GM18520 (cell line): Measurements from ENCODE around the gene UVSSA.
A peak's percentile ranks its signal among the peaks of the same experiment; 100 is the strongest.

Experiments used
- ATAC-seq: cut with Tn5 transposase; IDR thresholded peaks from one replicate; pipeline ENCODE4 v1.9.1; 2021; ENCODE audit not compliant: unreplicated experiment

Gene UVSSA, protein sequence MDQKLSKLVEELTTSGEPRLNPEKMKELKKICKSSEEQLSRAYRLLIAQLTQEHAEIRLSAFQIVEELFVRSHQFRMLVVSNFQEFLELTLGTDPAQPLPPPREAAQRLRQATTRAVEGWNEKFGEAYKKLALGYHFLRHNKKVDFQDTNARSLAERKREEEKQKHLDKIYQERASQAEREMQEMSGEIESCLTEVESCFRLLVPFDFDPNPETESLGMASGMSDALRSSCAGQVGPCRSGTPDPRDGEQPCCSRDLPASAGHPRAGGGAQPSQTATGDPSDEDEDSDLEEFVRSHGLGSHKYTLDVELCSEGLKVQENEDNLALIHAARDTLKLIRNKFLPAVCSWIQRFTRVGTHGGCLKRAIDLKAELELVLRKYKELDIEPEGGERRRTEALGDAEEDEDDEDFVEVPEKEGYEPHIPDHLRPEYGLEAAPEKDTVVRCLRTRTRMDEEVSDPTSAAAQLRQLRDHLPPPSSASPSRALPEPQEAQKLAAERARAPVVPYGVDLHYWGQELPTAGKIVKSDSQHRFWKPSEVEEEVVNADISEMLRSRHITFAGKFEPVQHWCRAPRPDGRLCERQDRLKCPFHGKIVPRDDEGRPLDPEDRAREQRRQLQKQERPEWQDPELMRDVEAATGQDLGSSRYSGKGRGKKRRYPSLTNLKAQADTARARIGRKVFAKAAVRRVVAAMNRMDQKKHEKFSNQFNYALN

DNA sequence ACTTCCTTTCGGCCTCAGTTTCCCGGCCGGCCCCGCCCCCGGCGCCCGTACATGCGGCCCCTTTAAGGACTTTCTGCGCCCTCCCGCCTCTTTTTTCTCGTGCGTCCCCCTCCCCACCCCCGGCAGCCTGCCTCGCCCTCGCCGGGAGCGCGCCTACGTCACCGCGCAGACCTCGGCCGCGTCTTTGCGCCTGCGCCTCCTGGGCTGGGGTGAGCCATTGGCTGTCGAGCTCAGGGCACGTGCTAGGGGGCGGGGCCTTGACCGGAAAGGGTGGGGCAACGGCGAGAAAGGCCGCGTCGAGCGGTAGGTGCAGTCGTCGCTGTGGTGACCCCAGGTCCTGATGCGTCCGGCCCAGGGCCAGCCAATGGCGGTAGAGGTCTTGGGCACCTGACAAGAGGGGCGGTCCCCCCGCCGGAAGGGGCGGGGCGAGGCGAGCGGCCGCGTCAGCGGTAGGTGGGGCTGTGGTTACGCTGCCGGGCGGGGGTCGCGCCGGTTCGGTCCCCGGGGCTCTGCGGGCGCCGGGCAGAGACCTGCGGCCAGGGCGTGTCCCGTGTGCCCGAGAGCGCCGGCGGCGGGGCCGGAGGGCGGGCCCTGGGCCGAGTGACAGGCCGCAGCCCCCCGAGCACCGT, at the start of gene UVSSA:
Gene UVSSA, plus strand, starts transcription at position 428 of the 629 bp plus-strand sequence. CDS start 884 bp downstream, outside the sequence.
- ATAC-seq, result peak; percentile 92

DNA sequence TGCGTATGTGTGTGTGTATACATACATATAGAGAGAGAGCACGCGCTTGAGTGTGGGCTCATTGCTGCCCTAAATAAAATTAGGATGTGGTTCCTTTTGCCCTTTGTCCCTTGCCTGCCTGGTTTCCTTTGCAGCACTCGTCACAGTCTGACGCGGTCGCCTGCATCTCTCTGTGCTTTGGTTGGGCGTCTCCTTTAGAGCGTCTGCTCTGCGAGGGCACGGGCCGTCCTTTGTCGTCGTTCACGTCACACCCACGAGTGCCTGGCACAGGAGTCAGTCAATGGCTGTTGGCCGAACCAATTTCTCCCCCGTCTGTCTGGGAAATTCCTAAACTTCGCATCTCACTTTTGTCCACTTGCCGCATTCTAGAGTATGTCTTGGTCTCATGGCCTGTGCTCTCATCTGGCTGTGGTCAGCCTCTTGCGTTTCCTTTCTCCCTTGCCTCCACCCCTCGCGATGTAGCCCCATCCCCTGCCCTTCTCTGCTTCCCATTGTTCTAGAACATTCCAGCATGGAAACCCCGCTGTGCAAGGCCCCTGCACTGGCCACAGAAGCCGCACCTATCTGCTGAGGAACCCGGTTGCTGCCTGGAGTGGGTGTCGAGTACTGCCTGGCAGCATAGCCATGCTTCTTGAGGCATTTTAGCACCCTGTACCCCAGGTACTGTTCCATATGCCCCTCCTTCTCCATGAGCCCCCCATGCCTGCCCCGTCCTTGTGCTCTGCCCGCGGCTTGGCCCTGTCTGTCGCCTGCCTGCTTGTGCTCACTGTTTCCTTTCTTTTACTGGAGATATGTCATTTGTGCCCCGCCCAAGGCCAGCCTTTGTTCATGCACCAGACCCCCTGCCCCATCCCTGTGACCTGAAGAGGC, 49.3 kb upstream of the UVSSA start:
- ATAC-seq, result no peak

DNA sequence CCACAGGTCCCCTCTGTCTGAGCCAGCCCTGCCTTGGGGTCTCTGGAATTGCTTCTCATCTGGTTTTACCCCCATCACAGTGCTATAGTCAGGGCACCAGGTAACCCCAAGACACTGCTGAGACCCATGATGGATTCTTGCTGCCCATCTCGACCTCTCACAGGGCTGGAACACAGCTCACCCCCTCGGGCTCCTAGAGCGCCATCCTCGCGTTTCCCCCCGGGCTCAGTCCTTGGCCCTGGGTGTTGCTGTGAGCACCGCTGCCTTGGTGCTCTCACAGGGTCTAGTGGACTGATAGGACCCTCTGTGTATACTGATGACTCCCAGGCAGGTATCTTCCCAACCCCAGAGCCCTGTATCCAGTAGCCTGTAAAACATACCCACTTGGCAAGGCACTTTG, 48.5 kb upstream of the UVSSA start:
- ATAC-seq, result no peak

DNA sequence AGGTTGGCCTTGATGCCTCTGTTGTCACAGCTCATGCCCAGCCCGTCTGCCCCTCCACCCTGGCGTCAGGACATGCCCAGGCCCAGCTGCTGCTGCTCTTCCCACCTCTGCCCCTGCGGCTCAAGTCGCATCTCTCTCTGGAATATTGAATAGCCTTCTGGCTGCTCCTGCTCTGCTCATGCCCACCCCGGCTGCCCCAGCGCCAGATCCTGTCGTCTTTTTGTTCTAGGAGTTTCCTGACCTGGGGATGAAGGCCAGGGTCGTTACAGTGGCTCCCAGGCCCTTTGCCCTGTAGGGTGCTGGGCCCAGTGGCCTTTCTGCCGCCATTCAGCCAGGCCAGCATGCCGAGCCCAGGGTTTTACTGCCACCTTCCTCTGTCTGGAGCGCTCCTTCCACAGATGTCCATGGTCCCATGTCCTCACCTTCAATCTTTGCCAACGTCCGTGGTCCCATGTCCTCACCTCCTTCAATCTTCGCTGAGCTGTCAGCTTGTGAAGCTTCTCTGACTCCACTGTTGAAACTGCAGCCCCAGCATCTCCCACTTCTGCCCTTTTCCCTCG, 47.6 kb upstream of the UVSSA start:
- ATAC-seq, result no peak

DNA sequence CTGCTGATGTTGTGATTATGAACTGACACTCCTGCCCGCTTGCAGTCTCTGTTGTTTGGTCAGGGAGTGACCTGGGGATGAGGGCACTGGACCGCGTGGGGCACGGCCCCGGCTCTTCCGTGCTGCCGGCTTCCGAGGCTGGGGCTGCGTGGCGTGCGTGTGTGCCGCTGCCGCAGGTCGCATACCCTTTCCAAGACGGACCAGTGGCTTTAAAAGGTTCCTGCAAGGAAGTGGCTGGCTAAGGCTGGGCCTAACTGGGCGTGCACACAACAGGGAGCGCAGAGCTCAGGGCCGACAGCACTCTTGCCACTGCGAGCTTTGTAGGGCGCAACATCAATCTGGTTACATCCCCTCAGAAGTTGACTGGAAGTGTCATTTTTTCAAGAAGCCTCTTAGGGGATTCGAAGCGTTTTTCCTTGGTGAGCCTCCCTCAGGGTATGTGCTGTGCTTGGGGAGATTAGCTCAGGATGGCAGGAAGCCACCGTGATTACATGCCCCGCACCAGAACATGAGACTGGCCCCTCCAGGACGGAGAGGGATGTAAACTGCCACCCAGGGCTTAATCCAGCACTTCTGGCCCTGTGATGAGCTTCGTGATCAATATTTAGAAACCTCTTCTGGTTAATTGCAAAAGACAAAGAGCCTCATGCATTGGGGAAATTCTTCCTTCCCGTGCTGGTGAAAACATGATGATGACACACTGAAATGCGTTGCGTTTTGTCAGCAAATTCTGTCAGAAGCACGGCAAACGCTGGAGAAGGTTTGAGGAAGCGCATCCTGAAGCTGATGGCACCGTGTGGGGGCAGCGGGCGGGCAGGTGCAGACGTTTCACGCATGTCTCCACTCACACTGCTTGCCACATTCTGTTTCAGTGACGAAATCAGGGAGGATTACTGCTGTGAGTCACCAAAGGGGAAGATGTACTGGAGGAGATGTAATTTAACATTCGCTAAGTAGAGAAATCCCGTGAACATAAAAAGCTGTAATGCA, 46.2 kb upstream of the UVSSA start:
- no peak for ATAC-seq

DNA sequence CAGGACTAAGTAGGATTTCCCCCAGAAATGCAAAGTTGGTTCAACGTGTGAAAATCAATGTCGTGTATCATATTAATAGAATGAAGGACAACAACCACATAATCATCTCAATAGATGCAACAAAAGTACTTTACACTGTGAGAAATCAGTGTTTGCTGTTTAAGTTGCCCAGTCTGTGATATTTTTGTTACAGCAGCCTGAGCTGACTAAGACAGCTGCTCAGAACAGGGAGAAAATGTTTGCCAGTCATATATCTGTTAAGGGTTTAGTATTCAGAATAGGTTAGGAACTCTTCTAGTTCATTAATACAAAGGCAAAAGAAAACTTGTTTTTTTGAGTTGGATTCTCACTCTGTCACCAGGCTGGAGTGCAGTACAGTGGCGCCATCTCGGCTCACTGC, 44.8 kb upstream of the UVSSA start:
- ATAC-seq, result no peak

DNA sequence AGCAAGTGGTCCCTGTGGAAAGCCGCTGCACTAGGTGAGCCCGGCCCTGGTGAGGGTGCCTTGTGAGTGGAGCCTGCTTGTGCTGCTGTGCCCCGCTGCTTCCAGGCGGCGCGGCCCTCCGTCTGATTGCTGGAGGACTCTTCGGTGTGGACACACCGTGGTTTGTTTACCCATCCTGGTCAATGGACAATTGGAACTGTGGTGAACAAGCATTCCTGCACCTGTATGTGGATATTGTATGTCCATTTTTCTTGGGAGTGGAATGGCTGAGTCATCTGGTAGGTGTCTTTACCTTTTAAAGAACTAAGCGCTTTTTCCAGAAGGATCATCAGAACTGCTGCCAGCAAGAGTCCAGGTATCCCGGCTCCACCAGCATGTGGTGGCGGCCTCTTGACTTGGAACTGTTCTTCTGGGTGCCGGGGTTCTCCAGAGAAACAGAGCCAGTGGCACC, 41.7 kb upstream of the UVSSA start:
- no peak for ATAC-seq

DNA sequence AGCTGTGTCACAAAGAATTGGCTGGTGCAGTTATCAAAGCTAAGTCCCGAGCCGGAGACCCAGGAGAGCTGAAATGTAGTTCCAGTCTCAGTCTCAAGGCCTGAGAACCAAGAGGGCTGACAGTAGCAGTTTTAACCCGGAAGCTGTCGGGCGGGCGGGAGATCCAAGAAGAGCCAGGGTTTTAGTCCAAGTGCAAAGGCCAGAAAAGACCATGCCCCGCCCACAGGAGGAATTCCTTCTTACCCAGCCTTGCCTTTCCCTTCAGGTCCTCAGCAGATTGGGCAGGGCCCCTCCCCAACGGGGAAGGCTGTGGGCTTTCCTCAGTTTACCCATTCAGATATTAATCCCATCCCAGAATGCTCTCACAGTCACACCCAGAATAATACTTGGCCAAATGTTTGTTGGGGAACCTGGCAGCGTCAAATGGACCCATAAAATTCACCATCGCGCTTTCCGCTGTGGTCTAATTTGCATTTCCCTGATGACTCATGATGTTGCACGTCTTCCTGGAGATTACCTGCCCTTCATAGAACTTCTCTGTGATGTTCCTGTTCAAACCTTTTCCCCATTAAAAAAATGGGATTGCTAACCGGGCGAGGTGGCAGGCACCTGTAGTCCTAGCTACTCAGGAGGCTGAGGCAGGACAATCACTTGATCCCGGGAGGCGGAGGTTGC, 41.1 kb upstream of the UVSSA start:
- no peak for ATAC-seq

DNA sequence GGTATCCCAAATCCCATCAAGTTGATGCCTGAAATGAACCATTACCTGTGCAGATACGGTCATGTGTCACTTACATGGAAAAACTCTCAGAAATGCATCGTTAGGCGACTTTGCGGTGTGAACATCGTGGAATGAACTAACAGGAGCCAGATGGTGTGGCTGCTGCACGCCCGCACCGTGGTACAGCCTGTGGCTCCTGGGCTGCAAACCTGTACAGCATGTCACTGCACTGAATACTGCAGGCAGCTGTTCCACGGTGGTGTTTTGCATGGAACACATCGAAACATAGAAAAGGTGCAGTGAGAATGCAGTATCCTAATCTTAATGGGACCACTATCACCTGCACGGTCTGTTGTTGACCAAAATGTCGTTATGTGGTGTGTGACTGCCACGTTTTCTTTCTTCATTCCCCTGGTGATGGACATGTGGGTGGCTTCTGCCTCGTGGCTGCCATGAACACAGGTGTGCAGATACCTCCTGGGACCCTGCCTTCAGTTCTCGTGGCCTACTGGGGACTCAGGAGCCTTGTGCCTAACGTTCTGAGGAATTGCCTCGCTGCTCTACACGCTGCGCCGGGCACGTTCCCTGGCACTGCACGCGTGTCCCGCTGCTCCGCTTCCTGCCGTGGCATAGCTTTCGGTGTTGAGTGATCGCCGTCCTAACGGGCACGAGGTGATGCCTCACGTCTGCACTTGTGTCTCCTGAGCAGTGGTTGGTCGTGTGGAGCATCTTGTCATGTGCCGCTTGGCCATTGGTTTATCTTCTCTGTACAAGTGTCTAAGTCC, 38.9 kb upstream of the UVSSA start:
- ATAC-seq, result no peak

DNA sequence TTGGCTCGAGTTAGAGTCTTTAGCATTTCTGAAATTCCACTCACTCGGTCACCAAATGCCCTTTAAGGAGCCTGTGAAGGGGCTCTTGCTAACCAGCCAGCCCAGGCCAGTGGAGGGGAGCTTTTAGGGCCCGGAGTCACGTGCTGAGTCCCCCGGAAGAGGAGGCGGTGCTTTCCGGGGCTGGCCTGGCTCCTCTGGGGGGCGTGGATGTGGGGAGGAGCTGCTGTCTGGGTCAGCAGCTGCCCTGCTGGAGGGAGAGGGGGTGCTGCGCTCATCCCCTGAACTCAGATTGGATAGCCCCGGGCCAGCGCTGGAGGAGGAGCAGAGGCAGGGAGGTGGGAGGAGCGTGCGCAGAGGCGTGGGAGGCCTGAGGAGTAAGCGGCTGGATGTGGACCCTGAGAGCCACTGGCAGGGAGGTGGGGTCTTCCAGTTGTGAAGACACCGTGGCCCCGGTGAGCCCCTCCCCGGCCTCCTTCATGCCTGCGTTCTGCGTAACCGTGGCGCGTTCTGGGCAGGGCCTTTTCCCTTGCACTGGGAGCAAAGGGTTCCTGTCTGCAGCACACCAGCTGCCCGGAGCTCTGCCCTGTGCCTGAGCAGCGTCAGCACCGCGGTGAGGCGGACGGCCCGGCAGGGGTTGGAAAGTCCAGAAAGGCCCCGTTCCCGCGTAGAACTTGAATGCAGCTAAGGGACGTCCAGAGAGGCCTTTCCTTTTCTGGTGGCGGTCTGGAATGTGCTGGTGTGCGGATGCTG, 37.6 kb upstream of the UVSSA start:
- ATAC-seq, result no peak

DNA sequence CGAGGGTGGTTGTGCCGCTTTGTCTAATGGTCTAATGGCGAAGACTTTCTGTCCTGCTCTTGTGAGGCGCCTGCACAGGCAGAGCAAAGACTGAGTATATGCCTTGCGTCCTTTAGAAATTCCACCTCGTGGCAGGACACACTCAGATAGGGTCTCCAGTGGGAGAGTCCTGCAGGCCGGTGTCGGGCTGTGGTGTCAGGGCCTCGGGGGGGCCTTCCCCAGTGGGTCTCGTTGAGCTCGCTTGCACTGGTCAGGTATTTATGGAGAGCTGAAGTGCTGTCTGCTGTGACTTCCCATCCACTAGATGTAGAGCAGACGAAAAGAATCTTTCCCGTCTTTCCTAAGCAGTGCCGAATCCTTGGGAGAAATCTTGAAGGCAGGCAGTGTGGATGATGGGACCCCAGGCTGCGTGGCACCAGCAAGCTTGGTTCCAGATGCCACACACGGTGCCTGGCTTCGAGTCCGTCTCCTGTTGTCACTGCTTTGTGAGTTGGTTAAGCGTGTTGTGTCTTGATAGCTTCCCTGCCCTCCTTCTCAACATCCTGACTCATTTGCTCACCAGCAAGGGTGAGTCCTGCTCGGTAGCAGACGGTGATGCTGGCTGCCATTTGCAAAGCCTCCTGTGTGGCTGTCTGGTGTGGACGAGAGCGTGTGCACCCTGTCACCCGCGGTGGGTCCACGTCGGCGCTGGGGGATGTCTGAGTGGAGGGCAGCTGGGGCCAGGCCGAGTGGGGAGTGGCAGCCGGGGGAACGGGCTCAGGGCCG, 36.8 kb upstream of the UVSSA start:
- ATAC-seq, result no peak

DNA sequence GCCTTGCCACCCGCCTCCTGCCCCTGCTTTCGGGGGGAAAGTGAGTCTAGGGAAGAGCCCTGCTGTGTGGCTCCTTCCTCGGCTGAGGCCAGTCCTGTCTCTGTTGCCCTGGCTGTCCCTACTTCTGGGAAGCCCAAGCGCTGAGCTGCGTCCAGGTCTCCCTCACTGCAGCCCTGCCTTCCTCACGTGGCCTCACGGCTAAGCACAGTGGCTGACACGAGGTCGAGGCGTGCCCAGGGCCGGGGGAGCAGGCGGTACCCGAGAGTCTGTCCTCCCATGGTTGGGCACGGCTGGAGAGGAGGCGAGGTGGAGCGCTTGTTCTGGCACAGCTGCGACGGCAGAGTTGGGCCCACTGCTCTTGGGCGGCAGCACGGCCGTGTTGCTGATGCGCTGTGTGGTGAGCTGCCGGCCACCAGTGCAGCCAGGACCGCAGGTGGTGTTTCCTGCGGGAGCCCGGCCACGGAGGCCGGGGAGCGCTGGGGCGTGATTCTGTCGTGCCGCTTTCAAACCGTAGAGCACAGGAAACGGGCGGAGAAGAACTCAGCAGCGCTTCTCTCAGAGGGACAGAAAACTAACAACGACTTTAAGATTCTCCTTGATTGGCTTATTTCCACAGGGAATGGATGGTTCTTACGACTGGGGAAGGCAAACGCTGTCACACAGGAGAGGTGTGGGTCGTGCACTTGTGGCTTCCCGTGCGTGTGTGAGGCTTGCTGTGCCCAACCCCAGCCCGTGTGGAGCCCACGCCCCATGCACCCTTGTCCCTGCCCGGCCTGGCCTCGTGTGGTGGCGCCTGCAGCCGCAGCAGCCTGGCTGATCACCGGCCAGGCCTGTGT, 36.0 kb upstream of the UVSSA start:
- ATAC-seq, result no peak

DNA sequence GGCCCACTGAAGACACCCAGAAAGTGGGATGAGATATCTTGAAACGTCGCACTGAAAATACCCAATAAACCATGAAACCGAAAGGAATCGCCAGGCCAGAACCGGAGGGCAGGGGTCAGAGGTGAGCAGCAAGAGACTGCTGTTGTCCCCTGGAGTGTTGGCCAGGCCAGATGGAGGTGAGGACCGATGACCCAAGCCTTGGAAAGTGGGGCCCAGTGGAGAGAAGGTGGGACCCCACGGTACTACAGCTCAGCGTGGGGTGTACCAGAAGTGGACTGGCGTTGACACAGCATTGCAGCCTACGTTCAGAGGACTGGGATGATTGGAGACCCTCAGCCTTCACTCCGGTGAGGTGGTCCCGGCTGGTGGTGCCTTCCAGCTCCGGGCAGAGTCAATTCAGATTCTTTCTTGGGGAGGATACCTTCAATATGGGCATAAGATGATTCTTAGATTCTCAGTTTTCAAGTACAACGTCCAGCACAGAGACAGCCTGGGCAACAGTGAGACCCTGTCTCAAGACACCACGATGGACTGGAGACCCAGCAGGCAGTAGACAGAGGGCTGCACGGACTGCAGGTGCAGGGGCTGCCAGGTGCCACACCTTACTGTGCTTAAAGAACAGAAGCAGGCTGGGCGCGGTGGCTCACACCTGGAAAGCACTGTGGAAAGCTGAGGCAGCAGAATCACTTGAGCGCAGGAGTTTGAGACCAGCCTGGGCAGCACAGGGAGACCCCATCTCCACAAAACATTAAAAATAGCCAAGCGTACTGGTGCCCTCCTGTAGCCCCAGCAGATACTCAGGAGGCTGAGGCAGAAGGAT, 34.0 kb upstream of the UVSSA start:
- ATAC-seq, result no peak

DNA sequence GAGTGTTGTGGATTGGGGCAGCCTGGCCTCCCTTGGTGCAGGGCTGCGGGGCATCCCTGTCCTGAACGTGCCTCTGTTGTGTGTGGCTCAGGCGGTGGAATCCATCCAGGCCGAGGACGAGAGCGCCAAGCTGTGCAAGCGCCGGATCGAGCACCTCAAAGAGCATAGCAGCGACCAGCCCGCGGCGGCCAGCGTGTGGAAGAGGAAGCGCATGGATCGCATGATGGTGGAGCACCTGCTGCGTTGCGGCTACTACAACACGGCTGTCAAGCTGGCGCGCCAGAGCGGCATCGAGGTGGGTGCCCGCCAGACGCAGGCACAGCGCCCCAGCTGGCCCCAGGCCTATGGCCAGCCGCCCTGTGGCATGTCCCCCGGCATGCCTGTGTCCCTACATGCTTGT, 31.7 kb upstream of the UVSSA start:
- no peak for ATAC-seq
